Stimulated activated CD4-positive, alpha-beta T cell treated with anti-CD3 and anti-CD28 coated beads, Interleukin-1b, Interleukin-23, amount 100 ng/mL, for 1 hour (primary cell): ENCODE measurements around the gene MZB1.
A peak's percentile ranks its signal among the peaks of the same experiment; 100 is the strongest.
"Not testable (repeated sequence)": the region's sequence is repeated elsewhere in the genome, so short reads cannot be mapped to it uniquely, and the experiment has no call there.

Source experiments
- DNase-seq, 2 donors: peaks; one replicate each; pipeline ENCODE4 v3.0.0-alpha.2; 2020; ENCODE audit warnings: low read depth in 2 of 2

MZB1 gene

DNA sequence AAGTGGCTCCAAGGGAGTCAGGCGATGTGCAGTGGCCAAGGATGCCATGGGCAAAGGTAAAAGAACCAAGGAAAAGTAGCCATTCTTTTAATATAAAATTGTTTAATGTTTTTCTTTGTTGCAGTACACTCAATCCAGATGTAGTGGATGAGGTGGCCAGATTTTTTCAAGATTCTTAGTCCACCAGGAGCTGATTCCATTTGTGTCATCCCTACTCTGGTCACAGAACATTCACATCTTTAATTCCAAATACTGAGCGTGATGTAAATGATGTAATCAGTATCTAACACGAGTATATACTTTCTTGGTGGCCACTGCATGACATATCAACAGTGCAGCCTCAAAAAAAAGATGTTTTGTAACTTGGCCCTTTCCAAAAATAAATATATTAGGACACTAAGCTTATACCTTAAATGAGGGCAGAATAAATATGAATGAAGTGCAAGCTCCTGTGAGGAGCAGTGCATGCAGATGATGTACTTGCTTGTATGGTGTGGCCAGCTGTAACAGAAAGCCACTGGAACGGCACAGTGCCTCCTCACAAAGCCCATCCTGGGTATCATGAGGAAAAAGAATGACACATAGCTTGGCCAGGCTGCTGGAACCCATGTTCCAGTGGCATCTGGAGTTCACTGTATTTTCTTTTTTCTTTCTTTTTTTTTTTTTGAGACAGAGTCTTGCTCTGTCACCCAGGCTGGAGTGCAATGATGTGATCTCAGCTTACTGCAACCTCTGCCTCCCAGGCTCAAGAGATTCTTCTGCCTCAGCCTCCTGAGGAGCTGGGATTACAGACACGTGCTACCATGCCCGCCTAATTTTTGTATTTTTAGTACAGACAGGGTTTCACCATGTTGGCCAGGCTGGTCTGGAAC is 20.6 kb upstream of the MZB1 start:
- DNase-seq = no peak

DNA sequence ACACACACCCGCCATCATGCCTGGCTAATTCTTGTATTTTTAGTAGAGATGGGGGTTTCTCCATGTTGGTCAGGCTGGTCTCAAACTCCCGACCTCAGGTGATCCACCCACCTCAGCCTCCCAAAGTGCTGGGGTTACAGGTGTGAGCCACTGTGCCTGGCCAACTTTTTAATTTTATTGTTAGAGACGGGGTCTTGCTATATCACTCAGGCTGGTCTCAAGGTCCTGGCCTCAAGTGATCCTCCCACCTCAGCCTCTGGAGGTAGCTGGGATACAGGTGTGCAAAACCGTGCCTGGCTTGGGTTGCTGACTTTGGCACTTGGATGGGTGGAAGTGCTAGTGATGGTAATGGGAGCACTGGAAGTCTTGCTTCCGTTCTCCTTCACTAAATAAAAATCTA is 19.4 kb upstream of the MZB1 start:
- not testable (repeated sequence) for DNase-seq

DNA sequence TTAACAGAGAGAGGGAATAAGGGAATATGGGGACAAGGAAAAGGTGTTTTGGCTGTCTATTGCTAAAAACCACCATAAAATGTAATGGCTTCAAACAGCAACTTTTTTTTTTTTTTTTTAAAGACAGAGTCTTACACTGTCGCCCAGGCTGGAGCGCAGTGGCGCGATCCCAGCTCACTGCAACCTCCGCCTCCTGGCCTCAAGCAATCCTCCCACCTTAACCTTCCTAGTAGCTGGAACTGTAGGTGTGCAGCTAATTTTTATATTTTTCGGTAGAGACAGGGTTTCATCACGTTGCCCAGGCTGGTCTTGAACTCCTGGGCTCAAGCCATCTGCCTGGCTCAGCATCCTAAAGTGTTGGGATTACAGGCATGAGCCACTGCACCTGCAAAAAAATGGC is 18.5 kb upstream of the MZB1 start:
- no peak for DNase-seq

DNA sequence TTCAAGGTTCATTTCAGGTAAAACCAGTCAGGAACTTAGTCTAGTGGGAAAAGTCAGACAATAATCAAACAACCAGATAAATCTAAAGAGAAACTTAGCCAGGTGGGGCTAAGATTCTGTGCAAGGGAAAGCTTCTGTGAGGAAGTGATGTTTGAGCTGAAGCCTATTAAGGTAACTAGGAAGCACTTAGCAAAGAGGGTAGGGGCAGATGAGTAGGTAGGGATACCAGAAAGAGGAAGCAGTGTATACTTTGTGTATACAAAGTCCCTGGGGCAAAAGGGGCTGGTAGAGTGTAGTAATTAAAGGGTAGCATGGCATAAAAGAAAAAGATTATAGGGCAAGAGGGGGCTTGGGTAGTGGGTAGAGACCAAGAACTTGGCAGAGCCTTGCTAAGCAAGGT is 17.8 kb upstream of the MZB1 start:
- DNase-seq = no peak

DNA sequence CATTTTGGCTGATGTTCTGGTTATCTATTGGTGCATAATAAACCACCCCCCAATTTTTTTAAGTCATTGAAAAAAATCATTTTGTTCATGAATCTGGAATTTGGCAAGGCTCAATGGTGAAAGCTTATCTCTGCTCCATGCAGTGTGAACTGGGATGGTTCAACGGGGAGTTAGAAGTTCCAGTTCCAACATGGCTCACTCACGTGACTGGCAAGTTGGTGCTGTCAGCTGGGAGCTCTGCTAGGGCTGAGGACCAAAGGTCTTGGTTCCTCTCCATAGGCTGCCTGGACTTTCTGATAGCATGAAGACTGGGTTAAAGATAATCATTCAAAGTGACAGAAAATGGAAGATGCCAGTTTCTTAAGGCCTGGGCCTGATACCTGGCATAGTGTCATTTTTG is 17.2 kb upstream of the MZB1 start:
- DNase-seq = no peak

DNA sequence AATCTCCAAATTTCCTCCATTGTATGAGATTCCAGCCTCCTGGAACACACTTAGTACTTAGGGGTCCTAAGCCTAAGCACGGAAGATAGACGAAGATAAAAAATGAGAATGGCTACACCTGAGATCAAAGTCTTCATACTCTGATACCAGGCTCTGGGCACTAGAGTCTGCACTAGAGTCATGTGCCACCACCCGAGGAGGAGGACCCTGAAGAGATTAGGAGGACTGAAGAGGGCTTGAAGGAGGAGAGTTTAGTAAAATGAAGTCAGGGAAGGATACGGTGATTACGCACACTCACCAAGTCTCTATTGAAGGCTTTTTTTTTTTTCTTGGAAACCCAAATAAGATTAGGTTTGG is 14.7 kb upstream of the MZB1 start:
- DNase-seq = no peak

DNA sequence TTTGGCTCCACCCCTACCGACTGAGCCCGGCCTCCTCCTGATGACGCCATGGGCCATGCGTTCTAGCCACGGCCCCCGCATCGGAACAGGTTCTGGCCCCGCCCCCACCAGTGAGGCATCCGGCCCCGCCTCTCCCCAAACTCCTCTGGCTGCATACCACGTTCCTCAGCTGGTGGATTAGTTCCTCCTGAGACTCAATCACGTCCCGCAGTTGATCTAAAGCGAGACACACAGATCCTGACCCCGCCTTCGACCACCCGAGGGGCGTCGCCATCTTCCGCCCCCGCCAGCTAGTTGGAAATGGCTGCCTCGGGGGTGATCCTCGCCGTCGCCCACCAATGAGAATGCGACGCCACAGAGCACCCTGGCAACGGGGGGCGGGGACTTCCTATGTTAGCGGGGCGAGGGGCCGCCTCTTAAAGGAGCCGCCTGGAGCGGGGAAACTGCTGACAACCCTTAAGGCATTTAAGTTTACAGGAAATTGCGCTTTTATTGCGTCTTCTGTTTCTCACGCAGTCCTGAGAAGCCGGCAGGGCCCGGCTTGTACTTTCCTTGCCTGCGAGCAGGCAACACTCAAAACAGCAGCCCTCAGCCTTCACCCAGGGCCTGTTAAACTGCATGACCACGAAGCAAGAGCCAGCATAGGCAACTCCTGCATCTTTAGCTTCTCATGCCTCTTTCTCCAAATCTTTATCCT is 14.2 kb upstream of the MZB1 start, which contains the start of gene SPATA24:
SPATA24 (minus strand) TSS at position 303 of the 697 bp plus-strand sequence; CDS start at position 274, 29 bp downstream.
- peak; percentile 90 to 94 for DNase-seq

DNA sequence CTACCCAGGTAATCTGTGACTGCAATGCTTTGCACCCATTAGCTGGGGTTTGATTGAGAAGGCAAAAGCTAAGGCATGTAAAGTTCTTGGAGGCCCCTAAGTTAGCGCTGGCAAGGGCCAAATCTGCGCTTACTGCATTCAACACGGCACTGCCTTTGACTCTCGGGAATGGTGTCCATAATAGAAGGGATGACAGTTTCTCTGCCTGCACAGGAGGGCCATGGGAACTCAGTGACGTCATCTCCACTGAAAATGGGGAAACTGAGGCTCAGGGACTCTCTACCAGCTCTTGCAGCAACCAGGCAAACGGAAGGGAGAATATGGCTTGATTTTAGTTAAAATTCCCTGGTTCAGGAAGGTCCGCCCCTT is 13.7 kb upstream of the MZB1 start:
- no peak for DNase-seq

DNA sequence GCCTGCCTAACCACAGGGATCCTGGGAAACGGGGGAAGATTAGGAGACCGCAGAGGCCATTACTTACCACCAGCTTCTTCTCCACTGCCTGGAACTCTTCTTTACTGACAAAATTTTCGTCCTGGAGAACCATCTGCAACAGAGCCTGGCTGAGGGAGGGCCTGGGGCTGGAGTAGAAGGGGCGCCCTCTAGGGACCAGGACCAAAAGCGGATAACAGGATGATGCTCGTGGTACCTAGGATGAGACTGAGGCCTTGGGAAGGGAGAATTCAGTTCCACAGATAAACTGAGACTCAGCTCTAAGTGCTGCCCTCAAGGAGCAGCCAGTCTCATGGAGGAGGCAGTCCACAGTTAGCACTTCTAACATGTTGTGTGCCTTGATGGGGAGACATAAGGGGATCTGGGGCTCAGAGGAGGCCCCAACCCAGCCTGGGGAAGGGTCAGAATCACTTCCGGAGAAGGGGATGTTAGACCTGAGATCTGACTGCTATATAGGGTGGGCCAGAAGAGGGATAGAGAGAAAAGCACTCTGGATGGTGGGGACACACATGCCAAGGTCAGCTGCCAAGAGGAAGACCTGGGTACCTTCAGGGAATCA is 12.9 kb upstream of the MZB1 start:
- no peak for DNase-seq

DNA sequence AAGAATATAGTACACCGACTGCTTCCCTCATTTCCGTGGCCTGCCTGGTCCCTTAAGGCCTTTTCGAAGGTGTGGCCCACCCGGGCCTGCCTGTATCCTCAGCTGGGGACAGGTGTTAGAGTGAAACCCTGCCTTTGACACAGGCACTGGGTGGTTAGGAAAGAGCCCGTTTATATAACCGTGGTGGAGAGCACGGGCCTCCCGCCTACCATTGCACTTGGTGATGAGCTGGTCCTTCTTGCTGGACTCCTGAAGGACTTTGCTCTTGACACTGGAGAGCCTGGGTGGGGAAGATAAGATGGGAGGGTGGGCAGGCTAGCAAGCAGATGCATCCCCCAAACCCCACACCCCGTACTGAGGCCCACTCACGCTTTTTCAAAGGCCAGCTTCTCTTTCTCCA is 11.8 kb upstream of the MZB1 start:
- DNase-seq = no peak

DNA sequence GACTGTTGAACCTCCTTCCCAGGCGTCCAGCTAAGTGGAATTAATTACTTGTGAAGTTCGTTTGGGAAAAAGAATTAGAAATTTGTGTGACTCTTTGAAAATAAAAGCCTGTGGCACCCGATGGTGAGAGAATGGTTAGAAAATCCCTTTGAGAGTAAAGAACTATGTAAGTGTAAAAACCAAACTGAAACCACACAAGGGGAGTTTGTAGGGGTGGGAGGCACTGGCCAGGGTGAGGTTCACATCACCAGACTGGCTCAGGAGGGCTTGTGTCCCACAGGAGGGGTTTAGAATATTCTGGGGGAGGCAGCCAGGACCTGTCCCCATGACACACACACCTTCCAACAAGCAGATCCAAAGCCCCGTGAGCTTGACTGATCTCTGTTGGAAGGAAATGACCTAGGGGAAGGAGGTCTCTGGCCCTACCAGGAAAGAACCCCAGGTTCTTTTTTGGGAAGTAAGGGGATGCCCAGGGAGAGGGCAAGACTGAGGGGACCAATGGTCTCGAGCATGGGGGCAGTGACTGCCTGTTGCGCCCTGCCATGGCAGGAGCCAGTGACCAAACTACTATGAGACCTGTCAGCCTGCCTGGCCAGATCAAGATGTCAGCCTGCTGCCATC is 9.9 kb upstream of the MZB1 start:
- DNase-seq = no peak

DNA sequence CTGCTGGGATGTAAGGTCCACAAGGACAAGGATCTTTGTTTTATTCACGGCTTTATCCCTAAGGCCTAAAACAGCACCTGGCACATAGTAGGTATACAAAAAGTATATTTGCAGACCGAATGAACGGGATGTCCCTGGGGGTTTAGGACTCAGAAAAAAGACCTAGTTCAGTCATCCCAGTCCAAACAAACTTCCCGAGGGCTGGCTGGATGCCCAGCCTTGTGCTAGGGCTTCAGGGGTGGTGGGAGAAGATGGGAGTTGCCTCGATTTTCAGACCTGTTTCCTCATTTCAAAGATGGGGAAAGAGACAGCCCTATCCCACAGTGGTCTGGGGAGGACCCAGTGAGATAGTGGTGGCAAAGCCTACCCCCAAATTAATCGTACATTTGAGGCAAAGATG is 8.2 kb upstream of the MZB1 start:
- DNase-seq = no peak

DNA sequence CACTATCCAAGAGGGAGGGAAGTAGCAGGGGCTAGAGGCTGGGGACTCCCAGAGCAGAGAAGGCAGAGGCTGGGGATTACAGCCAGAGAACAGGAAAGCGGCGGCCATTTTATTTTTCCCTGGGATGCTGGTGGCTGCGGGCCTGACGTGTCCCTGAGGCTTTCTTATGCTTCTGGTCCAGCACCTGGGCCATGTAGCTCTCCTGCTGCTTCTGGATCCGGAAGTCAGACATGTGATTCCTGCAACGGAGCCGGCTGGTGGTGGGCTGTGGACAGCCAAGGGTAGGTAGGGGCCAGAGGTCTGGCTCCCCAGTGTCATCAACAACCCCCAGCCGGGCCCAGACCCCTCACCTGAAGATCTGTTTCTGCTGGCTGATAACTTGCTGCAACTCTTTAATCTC is 7.0 kb upstream of the MZB1 start:
- DNase-seq = no peak

DNA sequence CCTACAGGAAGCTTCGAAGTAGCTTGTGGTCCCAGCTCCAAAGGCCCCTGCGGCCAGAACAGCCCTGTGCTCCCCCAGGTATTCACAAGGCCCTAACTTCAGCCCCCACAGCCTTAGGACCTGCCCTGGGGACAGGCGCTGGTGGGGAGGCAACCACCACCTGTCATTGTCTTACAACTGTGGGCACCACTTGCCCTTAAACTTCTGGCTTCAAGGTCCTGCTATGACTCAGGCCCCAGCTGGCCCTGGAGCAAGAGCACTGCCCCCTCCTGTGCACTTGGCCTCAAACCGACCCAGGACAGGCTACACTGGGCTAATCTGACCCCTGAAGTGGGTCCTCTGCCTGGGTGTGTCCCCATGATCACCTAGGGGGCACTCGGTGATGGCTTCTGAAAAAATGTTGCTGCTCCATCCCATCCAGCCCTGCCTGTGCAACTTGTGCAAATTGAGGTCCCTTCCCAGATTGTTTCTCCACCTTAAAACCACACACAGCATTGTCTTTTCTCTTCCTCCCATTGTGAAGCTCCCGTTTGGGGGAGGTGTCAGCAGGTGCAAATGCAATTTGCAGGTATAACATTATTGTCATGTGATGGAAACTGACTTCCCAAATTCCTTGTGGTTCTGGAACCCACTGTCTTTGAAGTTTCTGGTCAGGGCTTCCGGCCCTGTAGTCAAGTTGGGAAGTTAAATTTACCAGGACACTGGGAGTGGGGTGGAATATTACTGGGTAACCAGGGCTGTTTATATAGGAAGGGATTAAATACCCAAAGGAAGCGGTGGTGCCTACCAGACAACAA is 6.3 kb upstream of the MZB1 start:
- no peak for DNase-seq

DNA sequence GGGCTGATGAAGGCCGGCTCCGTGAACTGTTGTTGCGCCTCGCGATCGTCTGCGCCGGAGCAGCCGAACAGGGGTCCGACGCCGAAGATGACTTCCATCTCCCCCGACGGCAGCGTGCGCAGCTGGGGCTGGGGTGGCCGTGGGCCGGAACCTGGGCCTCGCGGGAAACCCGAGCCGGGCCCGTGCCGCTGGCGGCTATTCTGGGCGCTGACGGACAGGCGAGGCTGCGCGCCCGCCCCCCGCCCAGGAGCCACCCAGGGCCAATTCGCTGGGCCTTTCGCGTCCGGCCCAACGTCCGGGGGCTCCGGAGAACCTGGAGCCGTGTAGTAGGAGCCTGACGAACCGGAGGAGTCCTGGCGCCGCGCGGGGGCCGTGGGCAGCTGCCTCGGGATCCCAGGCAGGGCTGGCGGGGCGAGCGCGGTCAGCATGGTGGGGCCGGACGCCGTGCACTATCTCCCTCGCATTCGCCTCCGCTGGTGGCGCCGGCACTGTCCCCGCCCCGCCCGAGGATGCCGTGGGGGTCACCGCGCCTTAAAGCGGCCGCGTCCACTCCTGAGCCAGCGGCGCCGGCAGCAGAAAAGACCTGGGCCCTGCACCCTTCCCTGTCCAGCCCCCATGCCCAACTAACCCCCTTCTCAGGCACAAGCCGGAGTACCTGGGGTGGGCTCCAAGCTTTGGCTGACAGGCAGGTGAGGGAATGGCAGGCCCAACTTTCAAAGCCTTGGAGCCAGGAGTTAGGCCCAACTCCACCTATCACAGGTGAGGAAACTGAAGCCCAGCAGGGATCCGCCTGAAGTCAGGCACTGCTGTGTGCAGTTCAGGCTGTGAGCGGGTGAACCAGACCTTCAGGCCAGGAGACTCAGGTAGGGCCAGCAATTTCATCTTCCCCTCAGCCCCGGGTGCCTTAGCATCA is 5.2 kb upstream of the MZB1 start, which contains the start of gene PROB1:
PROB1 (minus strand) TSS at position 451 of the 913 bp plus-strand sequence; CDS start at position 428, 23 bp downstream.
- no peak for DNase-seq

DNA sequence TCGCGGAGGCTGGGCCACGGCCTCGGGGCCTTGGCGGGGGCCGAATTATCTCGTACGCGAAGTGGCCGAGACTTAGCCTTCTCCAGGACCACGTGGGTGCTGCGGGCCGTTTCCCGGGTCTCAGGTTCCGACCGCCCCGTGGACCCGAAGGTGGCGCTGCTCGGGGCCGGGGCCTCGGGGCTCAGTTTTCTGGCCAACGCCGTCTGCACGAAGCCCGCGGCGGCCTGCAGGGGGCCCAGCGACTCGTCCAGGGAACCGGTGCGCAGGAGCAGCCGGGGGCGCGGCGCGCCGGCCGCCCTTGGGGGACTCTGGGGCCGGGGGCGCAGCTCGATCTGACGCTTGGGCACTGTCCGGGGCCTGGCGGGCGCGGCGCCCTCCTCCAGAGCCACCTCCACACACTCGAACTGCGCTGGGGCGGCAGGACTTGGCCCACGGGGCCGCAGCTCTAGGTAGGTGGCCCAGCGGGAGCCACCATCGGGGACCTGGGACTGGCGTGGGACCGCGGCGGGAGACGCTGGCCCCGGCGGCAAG is 4.5 kb upstream of the MZB1 start:
- DNase-seq = no peak

DNA sequence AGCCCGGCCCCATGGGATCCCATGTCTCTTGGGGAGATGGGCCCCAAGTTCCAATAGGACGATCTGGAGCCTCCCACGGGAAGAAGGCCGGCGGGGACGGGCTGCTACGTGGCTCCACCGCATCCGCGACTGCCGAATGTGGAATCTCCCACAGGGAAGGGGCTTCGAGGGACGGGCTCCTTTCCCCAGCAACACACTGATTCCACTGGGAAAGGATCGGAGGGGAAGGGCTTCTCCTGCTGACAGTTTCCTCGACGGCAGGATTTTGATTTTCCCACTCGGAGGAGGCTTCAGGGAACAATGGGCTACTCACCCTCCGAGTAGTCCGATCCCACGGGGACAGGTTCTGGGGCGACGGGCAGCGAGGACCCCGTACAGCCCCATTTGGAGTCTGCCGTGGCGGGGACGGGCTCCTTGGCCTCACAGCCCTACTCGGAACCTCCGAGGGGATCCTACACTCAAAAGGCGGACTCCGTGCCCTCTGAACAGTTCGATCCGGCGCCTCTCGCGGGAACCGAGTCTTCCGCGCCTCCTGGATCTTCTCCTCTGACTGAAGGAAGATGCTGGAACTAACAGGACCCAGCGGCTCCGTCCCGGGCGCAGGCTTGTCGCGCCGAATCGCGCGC is 3.9 kb upstream of the MZB1 start:
- DNase-seq = no peak

DNA sequence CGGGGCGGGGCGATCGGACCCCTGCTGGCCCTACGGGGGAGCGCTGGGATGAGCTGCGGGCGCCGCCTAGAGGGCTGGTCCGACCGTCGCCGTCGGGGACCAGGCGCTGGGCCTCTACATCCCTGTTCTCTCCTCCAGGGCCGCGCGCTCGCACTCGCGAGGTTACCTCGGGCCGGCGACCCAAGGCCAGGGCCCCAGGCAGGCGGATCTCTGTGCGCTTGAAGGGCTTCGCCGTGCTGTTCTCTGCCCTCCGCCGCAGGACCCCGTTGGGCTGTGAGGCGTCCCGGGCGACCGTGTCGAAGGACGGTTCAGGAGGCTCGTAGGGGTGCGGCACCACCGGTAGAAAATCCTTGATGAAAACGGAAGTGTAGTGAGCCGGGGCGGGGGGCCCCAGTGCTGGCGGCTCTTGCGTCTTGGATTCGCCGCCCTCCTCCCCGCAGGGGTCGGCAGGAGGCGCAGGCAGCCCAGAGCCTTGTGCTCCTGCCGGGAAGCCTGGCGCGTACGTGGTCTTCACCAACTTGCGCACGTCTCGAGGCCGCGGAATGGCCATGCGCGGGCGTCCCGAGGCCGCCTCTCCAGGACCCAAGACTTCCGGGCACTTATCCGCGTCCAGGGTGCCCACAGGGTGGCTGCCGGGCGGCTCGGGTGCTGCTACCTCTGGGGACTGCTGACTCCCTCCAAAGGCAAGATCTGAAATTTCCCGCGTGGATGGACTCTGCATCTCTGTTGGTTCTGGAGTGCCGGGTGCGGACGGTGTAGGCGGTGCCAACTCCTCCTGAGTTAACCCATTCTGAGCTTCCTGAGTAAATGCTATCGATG is 3.2 kb upstream of the MZB1 start:
- DNase-seq = peak; percentile 32 to 49

DNA sequence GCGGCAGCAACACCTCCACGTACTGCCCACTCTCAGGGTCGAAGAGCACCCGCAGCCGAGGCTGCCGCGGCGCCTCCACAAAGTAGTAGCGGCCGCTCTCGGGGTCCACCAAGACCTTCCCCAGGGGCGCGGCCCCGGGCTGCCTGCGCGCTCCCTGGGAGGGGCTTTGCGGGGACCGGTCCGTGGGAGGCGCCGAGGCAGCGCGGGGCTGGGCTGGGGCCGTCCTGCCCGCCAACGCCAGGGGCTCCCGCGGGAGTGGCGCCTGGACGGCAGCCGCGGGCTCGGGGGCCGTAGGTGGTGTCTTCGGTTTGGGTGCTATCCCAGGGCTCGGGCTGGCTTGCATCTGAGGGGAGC is 2.6 kb upstream of the MZB1 start:
- DNase-seq = no peak
